ENCODE data around the gene TNFRSF14. TPM values are rescaled to one million over a fixed set of nuclear protein-coding genes. Genes with fewer than 3 reads are reported as not detected.

Gene TNFRSF14
- total RNA-seq, 1 experiment from 2014 or later, result 0.57 TPM

DNA sequence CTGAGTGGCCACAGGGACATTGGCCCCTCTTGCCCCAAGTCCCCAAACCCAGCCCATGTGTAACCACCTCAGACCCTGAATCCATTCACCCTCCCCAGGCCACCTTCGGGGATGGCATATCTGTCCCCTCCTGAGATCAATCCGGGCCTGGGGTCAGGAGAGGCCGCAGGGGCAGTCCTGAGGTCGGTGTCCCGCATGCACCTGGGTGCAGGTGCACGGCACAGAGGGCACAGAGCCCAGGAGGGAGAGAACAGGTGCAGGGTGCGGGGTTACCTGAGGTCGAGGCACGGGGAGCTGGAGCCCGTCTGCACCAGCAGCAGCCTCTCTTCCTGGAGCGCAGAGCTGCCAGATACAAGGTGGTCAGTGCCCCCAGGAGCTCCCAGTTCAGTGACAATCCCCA is 46.6 kb upstream of the TNFRSF14 start:
- Histone ChIP-seq H2BK15ac (ENCODE audit: low read depth, low read length) (no peak overlapping the region), H3K56ac (ENCODE audit: insufficient read length, low read depth, low read length) (no peak overlapping the region), H3K23me2 (ENCODE audit: insufficient read length, low read depth, low read length, poor library complexity, severe bottlenecking) (no peaks in the 10 kb centered on the region), H3K4me1 (ENCODE audit: insufficient read depth, low read length) (no peaks in the 10 kb centered on the region), H2BK12ac (ENCODE audit: insufficient read length, low read depth, low read length) (no peak overlapping the region), H3T11ph (ENCODE audit: low read length) (no peak overlapping the region), H3K23ac (ENCODE audit: insufficient read length, low read depth, low read length) (no peak overlapping the region), H2AK5ac (ENCODE audit: insufficient read length, low read length) (no peak overlapping the region), H2BK20ac (ENCODE audit: low read depth, low read length, poor library complexity, severe bottlenecking) (no peak overlapping the region), H3K79me1 (ENCODE audit: insufficient read depth, low read depth, low read length, poor library complexity, severe bottlenecking) (no peaks in the 10 kb centered on the region), H3K4me2 (ENCODE audit: insufficient read depth, insufficient read length, low read length) (no peak overlapping the region), H4K20me1 (ENCODE audit: control insufficient read depth, insufficient read depth, insufficient read length) (no peaks in the 10 kb centered on the region), H3K9me3 (ENCODE audit: control insufficient read depth, low read depth, low read length) (no peaks in the 10 kb centered on the region), H2BK120ac (ENCODE audit: low read depth, low read length, poor library complexity, severe bottlenecking) (no peak overlapping the region), H3K79me2 (ENCODE audit: insufficient read depth, low read length) (no peaks in the 10 kb centered on the region), H4K8ac (replicated peaks; ENCODE audit: insufficient read length, low read depth, low read length) (no peak overlapping the region), H2AFZ (ENCODE audit: low read length) (no peak overlapping the region), H2BK5ac (ENCODE audit: insufficient read length, low read length) (no peak overlapping the region), H3K27ac (ENCODE audit: insufficient read length, low read depth, low read length) (no peak overlapping the region), H3K18ac (ENCODE audit: insufficient read length, low read depth, low read length) (no peak overlapping the region), H3K9ac (ENCODE audit: extremely low read depth, insufficient read length, low read length) (no peak overlapping the region), H4K5ac (ENCODE audit: insufficient read length, low read depth, low read length) (no peak overlapping the region), H4K91ac (ENCODE audit: insufficient read length, low read depth, low read length) (no peak overlapping the region), H3K14ac (ENCODE audit: insufficient read depth, low read length) (no peak overlapping the region), H3K4ac (ENCODE audit: low read depth, low read length) (no peak overlapping the region), H3K27me3 (ENCODE audit: insufficient read depth, low read length) (no peaks in the 10 kb centered on the region)
- no peaks in the 10 kb centered on the region for H3K4me1 Mint-ChIP-seq
- no peak overlapping the region for H3K4me3 Mint-ChIP-seq
- no peak for DNase-seq
- H3K27ac Mint-ChIP-seq, result no peak overlapping the region; a peak in 1 of 7 replicates
- no peaks in the 10 kb centered on the region for H3K9me3 Mint-ChIP-seq
- H3K36me3 Mint-ChIP-seq (ENCODE audit: insufficient read depth in 1 of 3, low read depth in 3 of 3), result peaks cover 12 to 42% (median 37%) of the 10 kb centered on the region in 3 experiments; a peak in 6 of 7 replicates
- TF ChIP-seq, protein P1, sequence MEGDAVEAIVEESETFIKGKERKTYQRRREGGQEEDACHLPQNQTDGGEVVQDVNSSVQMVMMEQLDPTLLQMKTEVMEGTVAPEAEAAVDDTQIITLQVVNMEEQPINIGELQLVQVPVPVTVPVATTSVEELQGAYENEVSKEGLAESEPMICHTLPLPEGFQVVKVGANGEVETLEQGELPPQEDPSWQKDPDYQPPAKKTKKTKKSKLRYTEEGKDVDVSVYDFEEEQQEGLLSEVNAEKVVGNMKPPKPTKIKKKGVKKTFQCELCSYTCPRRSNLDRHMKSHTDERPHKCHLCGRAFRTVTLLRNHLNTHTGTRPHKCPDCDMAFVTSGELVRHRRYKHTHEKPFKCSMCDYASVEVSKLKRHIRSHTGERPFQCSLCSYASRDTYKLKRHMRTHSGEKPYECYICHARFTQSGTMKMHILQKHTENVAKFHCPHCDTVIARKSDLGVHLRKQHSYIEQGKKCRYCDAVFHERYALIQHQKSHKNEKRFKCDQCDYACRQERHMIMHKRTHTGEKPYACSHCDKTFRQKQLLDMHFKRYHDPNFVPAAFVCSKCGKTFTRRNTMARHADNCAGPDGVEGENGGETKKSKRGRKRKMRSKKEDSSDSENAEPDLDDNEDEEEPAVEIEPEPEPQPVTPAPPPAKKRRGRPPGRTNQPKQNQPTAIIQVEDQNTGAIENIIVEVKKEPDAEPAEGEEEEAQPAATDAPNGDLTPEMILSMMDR (conservative IDR thresholded peaks at IDR 0.05), result no peak
- no peaks in the 10 kb centered on the region for H3K27me3 Mint-ChIP-seq (ENCODE audit: low read depth)
- no CpG with 5 or more reads among the region's 11 CpGs for WGBS (ENCODE audit: extremely low coverage, insufficient read length, low lambda C conversion rate)
